SH-SY5Y (cell line): ENCODE results near the gene CYP26C1.

Experiments used
- GATA2 ChIP-seq: IDR thresholded peaks from 2 replicates; pipeline ENCODE4 v1.6.1; 2011; ENCODE audit warnings: mild to moderate bottlenecking, low read depth, low read length
- GATA3 ChIP-seq: IDR thresholded peaks from 2 replicates; pipeline ENCODE4 v1.6.1; 2011; ENCODE audit warnings: low read depth, mild to moderate bottlenecking, low read length, moderate library complexity

- no peak for TF ChIP-seq GATA2
- no peak for TF ChIP-seq GATA3
Measured at GRCh38 chr10:93077860-93078337, 17.3 kb downstream of the CYP26C1 start.
